T47D (cell line): Measurements from ENCODE around the gene PHLPP2.
A peak's percentile ranks its signal among the peaks of the same experiment; 100 is the strongest.

Experiments
- DNase-seq, 2 experiments: peaks; one replicate each; pipeline versions ENCODE4 v3.0.0 to v3.0.0-alpha.2; 2011 to 2012; ENCODE audit warnings: low read depth in 1 of 2, low spot score in 1 of 2
- JUND ChIP-seq: IDR thresholded peaks from 2 replicates; pipeline ENCODE4 v1.6.1; 2012; ENCODE audit warnings: low read depth
- in situ Hi-C: cut with HindIII; loops from 2 replicates; pipeline ENCODE4 v1.10.0; 2016; ENCODE audit warnings: low sequenced_read_pairs, low pct_unique_long_range_greater_than_20kb

The PHLPP2 gene, protein sequence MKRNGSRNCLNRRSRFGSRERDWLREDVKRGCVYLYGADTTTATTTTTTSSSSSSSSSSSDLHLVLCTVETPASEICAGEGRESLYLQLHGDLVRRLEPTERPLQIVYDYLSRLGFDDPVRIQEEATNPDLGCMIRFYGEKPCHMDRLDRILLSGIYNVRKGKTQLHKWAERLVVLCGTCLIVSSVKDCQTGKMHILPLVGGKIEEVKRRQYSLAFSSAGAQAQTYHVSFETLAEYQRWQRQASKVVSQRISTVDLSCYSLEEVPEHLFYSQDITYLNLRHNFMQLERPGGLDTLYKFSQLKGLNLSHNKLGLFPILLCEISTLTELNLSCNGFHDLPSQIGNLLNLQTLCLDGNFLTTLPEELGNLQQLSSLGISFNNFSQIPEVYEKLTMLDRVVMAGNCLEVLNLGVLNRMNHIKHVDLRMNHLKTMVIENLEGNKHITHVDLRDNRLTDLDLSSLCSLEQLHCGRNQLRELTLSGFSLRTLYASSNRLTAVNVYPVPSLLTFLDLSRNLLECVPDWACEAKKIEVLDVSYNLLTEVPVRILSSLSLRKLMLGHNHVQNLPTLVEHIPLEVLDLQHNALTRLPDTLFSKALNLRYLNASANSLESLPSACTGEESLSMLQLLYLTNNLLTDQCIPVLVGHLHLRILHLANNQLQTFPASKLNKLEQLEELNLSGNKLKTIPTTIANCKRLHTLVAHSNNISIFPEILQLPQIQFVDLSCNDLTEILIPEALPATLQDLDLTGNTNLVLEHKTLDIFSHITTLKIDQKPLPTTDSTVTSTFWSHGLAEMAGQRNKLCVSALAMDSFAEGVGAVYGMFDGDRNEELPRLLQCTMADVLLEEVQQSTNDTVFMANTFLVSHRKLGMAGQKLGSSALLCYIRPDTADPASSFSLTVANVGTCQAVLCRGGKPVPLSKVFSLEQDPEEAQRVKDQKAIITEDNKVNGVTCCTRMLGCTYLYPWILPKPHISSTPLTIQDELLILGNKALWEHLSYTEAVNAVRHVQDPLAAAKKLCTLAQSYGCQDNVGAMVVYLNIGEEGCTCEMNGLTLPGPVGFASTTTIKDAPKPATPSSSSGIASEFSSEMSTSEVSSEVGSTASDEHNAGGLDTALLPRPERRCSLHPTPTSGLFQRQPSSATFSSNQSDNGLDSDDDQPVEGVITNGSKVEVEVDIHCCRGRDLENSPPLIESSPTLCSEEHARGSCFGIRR (N-terminal part only)

DNA sequence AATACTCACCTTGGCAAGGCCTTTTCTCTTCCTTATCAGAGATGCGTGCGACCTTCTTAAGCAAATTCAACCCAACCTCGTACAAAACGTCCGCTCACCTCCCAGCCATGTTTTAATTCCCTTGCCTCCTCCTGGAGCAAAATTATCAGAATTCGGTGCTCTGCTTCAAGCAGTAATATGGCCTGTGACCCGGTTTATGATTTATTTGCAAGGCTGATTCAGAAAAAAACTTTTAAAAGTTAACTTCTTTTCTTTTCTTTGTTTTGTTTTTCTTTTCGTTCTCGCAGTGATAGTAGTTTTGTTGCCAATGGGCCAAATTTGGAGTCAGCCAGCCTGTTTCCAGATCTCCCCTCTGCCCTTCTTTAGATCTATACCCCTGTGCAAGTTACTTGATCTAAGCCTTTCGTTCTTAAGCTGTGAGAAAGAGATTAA lies at the start of gene PHLPP2:
TSS of gene PHLPP2 (minus strand) at position 382 of the 432 bp plus-strand sequence. CDS start 9,906 bp downstream, outside the sequence.
- TF ChIP-seq JUND, result no peak
- DNase-seq, result no peak
- in situ Hi-C loops, result no loop called here

DNA sequence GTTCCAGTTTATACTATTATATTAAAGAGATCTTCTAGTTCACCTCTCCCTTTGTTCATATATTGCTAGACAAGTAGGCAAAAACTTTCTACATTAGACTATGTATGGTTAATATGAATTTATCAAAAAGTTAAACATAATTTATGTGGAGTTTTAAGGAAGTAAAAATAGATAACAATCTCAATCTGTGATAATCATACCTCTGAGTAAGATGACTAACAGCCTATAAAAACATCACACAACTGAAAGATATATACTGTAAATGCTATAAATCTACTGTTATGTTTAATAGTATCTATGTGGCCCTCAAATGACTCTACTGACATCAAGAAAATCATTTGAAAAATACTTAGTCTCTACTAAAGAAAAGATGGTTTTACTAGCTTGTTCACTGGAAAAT lies 47.1 kb upstream of the PHLPP2 start:
- no peak for DNase-seq
- in situ Hi-C loops, result no loop called here
- TF ChIP-seq JUND, result no peak

DNA sequence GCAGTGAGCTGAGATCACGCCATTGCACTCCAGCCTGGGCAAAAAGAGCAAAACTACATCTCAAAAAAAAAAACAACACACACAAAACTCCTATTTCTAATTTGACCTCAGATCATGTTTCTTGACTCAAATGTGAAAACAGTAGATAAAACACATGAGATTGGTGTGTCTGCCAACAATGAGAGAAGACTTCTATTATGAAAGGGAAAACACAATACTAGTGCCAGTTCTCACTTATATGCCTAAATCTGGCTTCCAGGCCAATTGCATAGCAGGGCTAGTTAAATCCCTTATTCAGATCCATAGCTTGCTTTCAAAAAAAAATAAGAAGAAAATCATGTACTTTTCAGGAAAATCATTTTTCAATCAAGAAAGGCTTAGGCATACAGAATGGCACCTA lies 44.7 kb upstream of the PHLPP2 start:
- no peak for DNase-seq
- in situ Hi-C loops, result no loop called here
- no peak for TF ChIP-seq JUND

DNA sequence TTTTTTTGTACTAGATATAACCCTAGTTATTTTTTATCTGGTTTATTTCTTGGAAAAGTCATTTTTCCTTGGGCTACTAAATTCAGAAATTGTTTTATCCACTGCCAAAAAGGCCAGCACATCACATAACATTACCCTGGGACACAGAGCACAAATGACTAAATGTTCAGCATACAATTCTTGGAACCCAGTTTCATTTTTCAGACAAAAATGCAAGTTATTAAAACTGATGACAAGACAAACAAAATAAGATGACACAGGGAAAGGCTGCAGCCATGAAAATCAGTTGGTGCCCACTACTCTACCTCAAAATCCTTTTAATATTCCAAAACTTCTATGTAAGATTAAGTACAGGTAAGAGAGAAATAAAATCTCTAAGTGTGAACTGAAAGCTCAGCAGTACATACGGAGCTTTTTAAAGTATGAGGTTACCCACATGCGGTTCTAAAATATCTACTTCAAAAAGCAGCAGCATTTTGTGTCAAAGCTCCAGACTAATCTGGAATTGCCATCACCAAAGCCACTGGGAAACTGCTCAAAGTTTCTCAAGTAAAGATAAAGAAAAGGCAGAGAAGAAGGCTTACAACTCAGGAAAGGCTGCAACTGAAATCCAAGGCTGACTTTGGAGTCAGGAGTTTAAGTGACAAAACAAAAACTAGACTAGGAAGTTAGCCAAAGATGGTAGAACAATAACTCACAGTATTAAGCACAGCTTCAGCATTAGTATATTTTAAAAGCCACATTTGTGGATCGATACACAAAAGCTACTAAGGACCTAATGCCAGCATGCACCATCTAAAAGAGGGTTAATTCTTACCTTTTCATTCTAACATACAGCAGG lies 42.8 kb upstream of the PHLPP2 start:
- no peak for DNase-seq
- in situ Hi-C loops, result no loop called here
- TF ChIP-seq JUND, result no peak

DNA sequence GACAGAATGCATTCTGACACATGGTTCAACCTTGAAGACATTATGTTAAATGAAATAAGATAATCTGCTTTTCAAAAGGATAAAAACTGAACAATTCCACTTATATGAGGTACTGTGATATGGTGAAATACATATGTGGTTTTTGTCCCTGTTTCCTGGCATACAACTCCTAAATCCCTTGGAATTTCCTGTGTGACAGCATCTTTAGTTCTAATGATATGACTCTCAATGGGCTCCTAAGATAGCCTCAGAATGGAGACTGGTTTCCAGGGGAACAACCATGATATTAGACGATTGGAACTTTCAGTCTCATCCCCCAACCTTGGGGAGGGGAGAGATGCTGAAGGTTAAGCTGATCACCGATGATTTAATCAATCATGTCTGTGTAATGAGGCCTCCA lies 37.7 kb upstream of the PHLPP2 start:
- in situ Hi-C loops, result no loop called here
- no peak for TF ChIP-seq JUND

DNA sequence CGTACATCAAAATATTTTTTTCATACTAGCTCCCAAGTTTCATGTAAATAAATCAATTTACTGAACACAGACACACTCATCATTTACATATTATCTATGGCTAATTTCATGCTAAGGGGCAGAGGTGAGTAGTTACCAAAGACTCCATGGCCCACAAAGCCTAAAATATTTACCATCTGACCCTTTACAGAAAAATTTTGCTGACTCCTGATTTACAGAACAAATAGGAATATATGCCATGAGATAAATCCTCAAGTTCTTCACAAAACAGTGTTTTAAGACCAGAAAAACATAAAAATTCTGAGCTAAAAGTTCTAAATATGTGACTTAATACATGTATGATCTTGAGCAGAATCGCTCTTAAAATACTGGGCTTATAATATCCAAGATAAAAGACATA lies 36.6 kb upstream of the PHLPP2 start:
- no peak for TF ChIP-seq JUND
- no peak for DNase-seq
- in situ Hi-C loops, result no loop called here

More for the DNA sequence above, 37.7 kb upstream of the PHLPP2 start:
- DNase-seq, result no peak

DNA sequence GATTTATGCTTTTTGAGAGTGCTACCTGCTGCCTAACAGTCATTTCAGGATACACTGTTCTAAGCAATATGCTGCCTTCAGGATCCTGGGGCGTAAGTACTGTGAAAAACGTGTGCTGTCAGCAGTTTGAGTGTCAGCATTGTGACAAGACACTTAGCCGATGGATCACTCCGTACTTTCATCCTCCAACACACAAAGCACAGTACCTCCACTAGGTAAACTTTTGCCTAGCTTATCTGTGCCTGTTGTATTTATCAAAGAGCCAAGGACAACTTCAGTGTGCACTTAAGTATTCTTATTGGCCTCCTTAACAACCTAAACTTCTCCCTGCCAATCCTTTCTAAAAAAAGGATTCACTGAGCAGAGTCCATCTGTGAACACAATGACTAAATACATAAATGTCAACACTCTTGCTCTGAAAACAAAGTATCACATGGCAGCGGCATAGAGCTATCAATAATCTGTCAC lies 33.8 kb upstream of the PHLPP2 start:
- no peak for TF ChIP-seq JUND
- in situ Hi-C loops, result no loop called here
- DNase-seq, result no peak

DNA sequence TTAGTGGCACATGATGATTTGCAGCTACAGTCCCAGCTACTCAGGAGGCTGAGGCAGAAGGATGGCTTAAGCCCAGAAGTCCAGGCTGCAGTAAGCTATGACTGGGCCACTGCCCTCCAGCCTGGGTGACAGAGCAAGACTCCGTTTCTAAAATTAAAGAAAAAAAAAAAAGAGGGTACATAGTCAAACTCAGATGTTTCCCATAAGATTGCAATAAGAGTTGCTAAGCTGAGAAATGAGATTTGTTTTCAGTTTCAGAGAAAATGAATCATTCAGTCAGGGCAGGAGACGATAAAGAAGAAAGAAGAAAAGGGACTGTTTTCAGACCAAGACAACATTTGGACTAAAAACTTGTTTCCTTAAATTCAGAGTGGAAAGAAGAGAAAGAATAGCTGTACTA lies 30.2 kb upstream of the PHLPP2 start:
- in situ Hi-C loops, result no loop called here
- DNase-seq, result no peak
- TF ChIP-seq JUND, result no peak

DNA sequence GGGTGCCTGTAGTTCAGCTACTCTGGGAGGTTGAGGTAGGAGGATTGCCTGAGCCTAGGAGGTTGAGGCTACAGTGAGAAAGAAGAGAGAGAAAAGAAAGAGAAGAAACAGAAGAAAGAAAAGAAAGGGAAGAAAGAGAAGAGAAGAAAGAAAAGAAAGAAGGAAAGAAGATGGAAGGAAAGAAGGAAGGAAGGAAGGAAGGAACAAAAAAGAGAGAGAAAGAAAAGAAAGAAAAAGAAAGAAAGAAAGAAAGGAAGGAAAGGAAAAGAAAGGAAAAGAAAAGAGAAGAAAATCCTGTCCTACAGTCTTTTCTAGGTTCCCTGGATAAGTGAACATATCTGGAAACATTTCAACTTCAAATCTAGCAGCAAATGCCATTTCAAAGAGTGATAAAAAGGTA lies 29.6 kb upstream of the PHLPP2 start:
- no peak for DNase-seq
- TF ChIP-seq JUND, result no peak
- in situ Hi-C loops, result no loop called here

DNA sequence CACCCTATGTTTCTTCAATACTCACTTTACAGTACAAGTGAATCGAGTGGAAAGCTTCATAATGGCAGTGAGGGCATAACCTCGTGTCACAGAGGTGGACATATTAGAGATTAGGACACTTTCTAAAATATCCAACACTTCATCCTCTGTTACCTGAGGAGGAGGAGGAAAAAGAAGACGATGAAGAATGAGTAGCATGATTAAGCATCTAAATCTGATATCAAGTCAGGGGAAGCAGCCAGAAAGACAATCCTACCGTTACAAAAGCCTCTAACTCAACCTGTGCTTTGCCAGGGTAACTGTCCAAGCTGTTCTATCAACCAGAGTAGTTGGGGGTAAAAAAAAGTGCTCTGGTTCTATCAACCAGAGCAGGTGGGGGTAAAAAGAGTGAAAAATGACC lies 23.7 kb upstream of the PHLPP2 start:
- TF ChIP-seq JUND, result no peak
- in situ Hi-C loops, result no loop called here
- no peak for DNase-seq

DNA sequence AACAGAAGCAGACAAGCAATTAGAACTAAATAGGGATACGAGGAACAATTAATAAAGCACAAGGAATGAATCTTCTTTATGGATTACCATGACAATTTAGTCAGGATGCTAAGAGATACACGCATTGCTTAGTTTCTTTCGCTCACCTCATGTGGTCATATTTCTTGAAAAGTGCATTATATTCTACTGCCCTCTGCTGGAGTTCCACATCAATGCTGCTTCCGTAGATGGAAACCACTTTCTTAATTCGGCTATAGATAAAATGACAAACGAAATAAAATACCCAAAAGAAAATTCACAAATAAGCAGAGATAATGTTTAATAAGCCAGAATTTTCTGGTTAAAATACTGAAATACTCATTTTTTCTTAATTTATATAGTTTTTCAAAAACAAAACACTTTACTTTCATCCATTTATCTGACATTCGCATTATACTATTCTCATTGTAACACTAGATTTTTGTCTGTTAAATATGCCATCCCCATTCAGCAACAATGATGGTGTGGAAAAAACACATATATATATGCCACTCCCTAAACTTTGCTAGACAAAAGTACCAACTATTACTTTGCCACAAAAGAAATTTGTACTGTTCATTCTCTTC lies 22.0 kb upstream of the PHLPP2 start:
- in situ Hi-C loops, result no loop called here
- TF ChIP-seq JUND, result no peak

DNA sequence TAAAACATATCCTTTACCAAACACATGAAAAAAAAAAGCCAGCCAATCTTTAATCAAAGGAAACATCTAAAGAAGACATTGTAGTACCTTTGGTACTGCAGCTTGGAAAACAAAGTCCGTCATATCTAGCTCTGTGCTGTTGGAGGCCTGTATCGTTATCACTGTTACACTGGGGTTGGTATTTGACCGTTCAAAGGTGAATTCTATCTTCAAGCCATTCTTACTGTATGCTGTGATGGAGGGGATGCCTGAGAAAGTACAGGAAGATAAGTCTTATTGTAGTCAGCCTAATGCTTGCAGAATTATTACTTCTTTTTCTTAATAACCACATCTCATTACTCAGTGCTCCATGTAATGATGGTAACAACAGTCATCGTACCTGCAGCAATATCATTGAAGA lies 14.4 kb upstream of the PHLPP2 start:
- in situ Hi-C loops, result no loop called here
- DNase-seq, result no peak
- no peak for TF ChIP-seq JUND

More for the DNA sequence above, 22.0 kb upstream of the PHLPP2 start:
- peak; percentile 24 to 65 for DNase-seq
